ENCODE data around the gene TTC3.
"Not testable (repeated sequence)": the region's sequence is repeated elsewhere in the genome, so short reads cannot be mapped to it uniquely, and the experiment has no call there.

The TTC3 gene

GRCh38 chr21:37199057-37199924 lies 126.2 kb downstream of the TTC3 start:
- no peak for DNase-seq

GRCh38 chr21:37200641-37201480 lies 127.8 kb downstream of the TTC3 start:
- no peak for DNase-seq

- no peak for DNase-seq
Measured at GRCh38 chr21:37202221-37203110, 129.4 kb downstream of the TTC3 start.

- DNase-seq, result peak; percentile 81
Measured at GRCh38 chr21:37204580-37204979, 131.5 kb downstream of the TTC3 start.

GRCh38 chr21:37206496-37206895 lies 133.4 kb downstream of the TTC3 start:
- DNase-seq, result no peak

- no peak for DNase-seq
Measured at GRCh38 chr21:37207441-37208009, 134.5 kb downstream of the TTC3 start.

- DNase-seq, result no peak
Measured at GRCh38 chr21:37208056-37208721, 135.1 kb downstream of the TTC3 start.

GRCh38 chr21:37208741-37209225 lies 135.7 kb downstream of the TTC3 start:
- no peak for DNase-seq

- no peak for DNase-seq
Measured at GRCh38 chr21:37210130-37210529, 137.1 kb downstream of the TTC3 start.

GRCh38 chr21:37210799-37211198 lies 137.7 kb downstream of the TTC3 start:
- no peak for DNase-seq

GRCh38 chr21:37214952-37215351 lies 141.9 kb downstream of the TTC3 start:
- DNase-seq, result no peak

- DNase-seq, result no peak
Measured at GRCh38 chr21:37219761-37220432, 146.8 kb downstream of the TTC3 start.

GRCh38 chr21:37220433-37220980 lies 147.5 kb downstream of the TTC3 start:
- DNase-seq, result no peak

- peak; percentile 80 for DNase-seq
Measured at GRCh38 chr21:37220981-37221664, 148.1 kb downstream of the TTC3 start.

GRCh38 chr21:37222248-37222647 lies 149.2 kb downstream of the TTC3 start:
- DNase-seq, result not testable (repeated sequence)

GRCh38 chr21:37223804-37224345 lies 150.8 kb downstream of the TTC3 start:
- DNase-seq, result no peak

GRCh38 chr21:37224861-37225839 lies 152.1 kb downstream of the TTC3 start:
- DNase-seq, result no peak

Measured in NCI-H226 (cell line).